Coronary artery (tissue), 2 donors: ENCODE results near the gene FAF2.

Experiments used
- DNase-seq: peaks from one replicate; pipeline ENCODE4 v3.0.0-alpha.2; 2017; ENCODE audit warnings: low spot score
- H3K27ac ChIP-seq, 2 donors: fragments of 200-600 bp; sonication (generic); one replicate each; pipeline ENCODE4 v1.5.1; 2016 to 2019
- H3K4me3 ChIP-seq: fragments of 200-600 bp; sonication (generic); 2 replicates; pipeline ENCODE4 v1.5.1; 2016; ENCODE audit warnings: mild to moderate bottlenecking, moderate library complexity
- CTCF ChIP-seq: fragments of 200-600 bp; sonication (generic); IDR thresholded peaks from one replicate; pipeline ENCODE4 v1.5.1; 2019; ENCODE audit warnings: antibody characterized with exemption

FAF2 gene

GRCh38 chr5:176413709-176414191 is 34.4 kb upstream of the FAF2 start:
- no peak for DNase-seq
- H3K27ac ChIP-seq, result peak overlapping the region; percentile 12 to 73
- TF ChIP-seq CTCF, result no peak
- H3K4me3 ChIP-seq, result peak overlapping the region; percentile 20

GRCh38 chr5:176414704-176415103 is 33.5 kb upstream of the FAF2 start:
- Histone ChIP-seq H3K27ac (peak overlapping the region in 1 of 2 donors; percentile 3), H3K4me3 (peak overlapping the region; percentile 94)
- DNase-seq, result no peak
- no peak for TF ChIP-seq CTCF

- no peak for TF ChIP-seq CTCF
- Histone ChIP-seq H3K4me3 (peak overlapping the region; percentile 94), H3K27ac (peak overlapping the region; percentile 88 to 95)
- no peak for DNase-seq
Observed at GRCh38 chr5:176415240-176415951, 32.8 kb upstream of the FAF2 start.

GRCh38 chr5:176415952-176416924 is 31.9 kb upstream of the FAF2 start, which contains the start of gene CLTB:
Gene CLTB (minus strand): TSS chr5:176416539. CDS start chr5:176416363, 176 bp downstream.
- DNase-seq, result peak; percentile 90
- Histone ChIP-seq H3K4me3 (peak within 1 kb of the TSS; percentile 94), H3K27ac (peak within 1 kb of the TSS; percentile 88 to 95)
- peak; percentile 70 for TF ChIP-seq CTCF

- no peak for DNase-seq
- TF ChIP-seq CTCF, result no peak
- H3K27ac ChIP-seq, result peak overlapping the region; percentile 88 to 95
- H3K4me3 ChIP-seq, result peak overlapping the region; percentile 94
Observed at GRCh38 chr5:176416965-176417364, 31.2 kb upstream of the FAF2 start.

GRCh38 chr5:176418251-176418650 is 29.9 kb upstream of the FAF2 start:
- DNase-seq, result no peak
- H3K27ac ChIP-seq, result no peak overlapping the region
- H3K4me3 ChIP-seq, result no peak overlapping the region
- TF ChIP-seq CTCF, result no peak
